Vagina (tissue), 2 donors: Measurements from ENCODE around the gene ODAD3.

ENCODE experiments used
- POLR2A ChIP-seq, 2 donors: fragments of 450-650 bp; IDR thresholded peaks; one replicate each; pipeline ENCODE4 v1.6.1; 2017; ENCODE audit warnings: antibody characterized with exemption in 2 of 2, mild to moderate bottlenecking in 2 of 2, moderate library complexity in 2 of 2
- POLR2AphosphoS5 ChIP-seq, 2 donors: sonication (generic); formaldehyde crosslinking; IDR thresholded peaks; one replicate each; pipeline ENCODE4 v1.9.0; 2017; ENCODE audit warnings: antibody characterized with exemption in 2 of 2, mild to moderate bottlenecking in 2 of 2, low read depth in 1 of 2; ENCODE audit not compliant: insufficient read depth in 1 of 2
- TF ChIP-seq, protein P1 (sequence below), 3 experiments: fragments of 450-650 bp in 2 of 3; fragments of 200-600 bp in 1 of 3; sonication (generic) in 1 of 3; IDR thresholded peaks; one replicate each; pipeline ENCODE4 v1.5.1; 2017 to 2019; ENCODE audit warnings: antibody characterized with exemption in 3 of 3, mild to moderate bottlenecking in 2 of 3, moderate library complexity in 2 of 3

DNA sequence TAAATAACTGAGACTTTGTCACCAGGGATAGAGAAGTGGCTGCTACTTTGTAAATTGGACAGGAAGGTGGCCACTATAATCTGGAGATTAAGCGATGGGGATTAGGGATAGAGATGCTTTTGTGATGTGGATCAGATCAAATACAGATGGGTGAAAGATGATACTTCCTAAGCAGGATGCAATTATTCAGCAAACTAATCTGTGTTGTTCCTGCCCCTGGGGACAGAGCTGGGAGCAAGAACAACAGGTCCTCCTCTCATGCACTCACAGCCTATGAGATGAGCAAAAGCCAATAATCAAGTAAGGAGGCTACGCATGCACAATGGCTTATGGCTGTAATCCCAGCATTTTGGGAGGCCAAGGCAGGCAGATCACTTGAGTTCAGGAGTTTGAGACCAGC lies 20.4 kb downstream of the ODAD3 start:
- TF ChIP-seq, protein P1, sequence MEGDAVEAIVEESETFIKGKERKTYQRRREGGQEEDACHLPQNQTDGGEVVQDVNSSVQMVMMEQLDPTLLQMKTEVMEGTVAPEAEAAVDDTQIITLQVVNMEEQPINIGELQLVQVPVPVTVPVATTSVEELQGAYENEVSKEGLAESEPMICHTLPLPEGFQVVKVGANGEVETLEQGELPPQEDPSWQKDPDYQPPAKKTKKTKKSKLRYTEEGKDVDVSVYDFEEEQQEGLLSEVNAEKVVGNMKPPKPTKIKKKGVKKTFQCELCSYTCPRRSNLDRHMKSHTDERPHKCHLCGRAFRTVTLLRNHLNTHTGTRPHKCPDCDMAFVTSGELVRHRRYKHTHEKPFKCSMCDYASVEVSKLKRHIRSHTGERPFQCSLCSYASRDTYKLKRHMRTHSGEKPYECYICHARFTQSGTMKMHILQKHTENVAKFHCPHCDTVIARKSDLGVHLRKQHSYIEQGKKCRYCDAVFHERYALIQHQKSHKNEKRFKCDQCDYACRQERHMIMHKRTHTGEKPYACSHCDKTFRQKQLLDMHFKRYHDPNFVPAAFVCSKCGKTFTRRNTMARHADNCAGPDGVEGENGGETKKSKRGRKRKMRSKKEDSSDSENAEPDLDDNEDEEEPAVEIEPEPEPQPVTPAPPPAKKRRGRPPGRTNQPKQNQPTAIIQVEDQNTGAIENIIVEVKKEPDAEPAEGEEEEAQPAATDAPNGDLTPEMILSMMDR (IDR thresholded peaks at IDR 0.05), result no peak
- TF ChIP-seq POLR2A (IDR thresholded peaks at IDR 0.05) (no peak), POLR2AphosphoS5 (IDR thresholded peaks at IDR 0.05; ENCODE audit: insufficient read depth in 1 of 2, low read depth in 1 of 2) (no peak)
